ENCODE measurements around the gene TIMM17A. TPM values are rescaled to one million over a fixed set of nuclear protein-coding genes. Genes with fewer than 3 reads are reported as not detected.

TIMM17A gene
- total RNA-seq, 1 donor from 2014 or later = 28.7 TPM

DNA sequence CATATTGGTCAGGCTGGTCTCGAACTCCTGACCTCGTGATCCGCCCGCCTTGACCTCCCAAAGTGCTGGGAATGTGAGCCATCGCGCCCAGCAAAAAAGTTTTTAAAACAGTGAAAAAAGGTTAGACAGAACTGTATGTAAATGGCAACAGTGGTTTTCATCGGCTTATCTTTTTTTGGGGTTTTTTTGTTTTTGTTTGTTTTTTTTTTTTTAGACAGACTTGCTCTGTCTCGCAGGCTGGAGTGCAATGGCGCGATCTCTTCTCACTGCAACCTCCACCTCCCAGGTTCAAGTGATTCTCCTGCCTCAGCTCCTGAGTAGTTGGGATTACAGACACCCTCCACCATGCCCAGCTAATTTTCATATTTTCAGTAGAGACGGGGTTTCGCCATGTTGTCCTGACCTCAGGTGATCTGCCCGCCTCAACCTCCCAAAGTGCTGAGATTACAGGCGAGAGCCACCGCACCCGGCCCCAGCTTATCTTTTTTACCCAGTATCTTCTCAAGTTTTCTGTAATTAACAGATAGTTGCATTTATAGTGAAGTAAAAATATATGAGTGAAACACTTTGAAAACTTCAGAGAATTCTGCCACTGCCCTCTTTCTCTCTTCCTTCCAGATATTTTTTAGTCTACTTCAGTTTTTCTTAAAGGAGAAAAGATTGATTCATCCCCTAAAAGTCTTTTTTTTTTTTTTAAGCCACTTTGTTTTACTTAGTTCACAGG is 13.1 kb downstream of the TIMM17A start:
- ATAC-seq = no peak
- intact Hi-C loops (cut with DNase I) = no loop called here
- no peak for DNase-seq (ENCODE audit: low spot score)

DNA sequence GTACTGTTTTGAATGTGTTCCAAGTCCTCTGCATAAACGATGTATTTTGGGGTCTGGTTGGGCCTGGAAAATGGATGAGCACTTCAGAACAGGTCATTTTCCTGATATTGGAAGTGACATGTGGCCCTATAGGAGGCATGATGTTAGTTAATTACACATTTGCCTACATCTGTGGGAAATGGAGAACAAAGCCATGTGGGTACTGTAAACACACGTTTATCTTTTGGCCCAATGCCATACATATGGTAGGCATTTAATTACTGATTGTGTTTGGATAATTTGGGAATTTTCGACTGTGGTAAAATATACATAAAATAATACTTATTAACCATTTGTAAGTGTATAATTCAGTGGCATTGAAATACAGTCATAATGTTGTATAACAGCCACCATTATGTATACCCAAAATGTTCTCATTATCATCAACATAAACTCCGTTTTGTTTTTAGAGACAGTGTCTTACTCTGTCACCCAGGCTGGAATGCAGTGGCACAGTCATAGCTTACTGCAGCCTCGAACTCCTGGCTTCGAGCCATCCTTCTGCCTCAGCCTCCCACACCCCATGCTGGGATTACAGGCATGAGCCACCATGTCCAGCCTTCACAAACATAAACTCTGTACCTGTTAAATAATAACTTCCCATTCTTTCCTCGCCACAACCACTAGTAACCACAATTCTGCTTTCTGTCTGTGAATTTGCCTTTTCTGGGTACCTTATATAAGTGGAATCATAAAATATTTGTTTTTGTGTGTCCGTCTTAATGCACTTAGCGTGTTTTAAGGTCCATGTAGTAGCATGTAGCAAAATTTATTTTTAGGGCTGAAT is 15.2 kb downstream of the TIMM17A start:
- DNase-seq (ENCODE audit: low spot score) = no peak
- ATAC-seq = peak; percentile 39
- intact Hi-C loops (cut with DNase I) = no loop called here

DNA sequence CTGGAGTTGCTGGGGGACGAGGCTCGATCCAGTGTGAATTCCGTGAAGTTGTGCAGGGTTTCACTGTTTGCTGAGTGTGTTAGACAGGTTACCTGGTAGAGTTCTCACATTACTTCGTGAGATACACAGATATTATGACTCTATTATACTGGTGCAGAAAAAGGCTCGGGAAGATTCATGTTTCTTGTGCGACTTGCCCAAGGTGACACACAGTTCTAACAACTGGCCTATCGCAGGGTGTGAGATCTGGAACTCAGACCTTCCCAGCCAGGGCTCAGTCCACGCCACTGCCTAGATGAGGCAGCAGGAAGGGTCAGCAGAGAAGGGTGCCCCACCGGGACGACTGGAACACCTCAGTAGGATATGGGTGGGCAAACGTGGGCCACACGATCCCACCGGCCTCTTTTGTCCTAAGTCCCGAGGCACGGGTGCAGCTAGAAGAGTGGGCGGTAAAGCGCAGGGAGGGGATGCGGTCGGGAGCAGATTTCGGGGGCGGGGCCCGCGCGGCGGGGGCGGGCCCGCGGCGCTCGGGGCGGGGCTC is 26.8 kb downstream of the TIMM17A start:
- ATAC-seq (peak; percentile 79), DNase-seq (ENCODE audit: low spot score) (peak; percentile 87)
- intact Hi-C loops (cut with DNase I) = no loop called here

DNA sequence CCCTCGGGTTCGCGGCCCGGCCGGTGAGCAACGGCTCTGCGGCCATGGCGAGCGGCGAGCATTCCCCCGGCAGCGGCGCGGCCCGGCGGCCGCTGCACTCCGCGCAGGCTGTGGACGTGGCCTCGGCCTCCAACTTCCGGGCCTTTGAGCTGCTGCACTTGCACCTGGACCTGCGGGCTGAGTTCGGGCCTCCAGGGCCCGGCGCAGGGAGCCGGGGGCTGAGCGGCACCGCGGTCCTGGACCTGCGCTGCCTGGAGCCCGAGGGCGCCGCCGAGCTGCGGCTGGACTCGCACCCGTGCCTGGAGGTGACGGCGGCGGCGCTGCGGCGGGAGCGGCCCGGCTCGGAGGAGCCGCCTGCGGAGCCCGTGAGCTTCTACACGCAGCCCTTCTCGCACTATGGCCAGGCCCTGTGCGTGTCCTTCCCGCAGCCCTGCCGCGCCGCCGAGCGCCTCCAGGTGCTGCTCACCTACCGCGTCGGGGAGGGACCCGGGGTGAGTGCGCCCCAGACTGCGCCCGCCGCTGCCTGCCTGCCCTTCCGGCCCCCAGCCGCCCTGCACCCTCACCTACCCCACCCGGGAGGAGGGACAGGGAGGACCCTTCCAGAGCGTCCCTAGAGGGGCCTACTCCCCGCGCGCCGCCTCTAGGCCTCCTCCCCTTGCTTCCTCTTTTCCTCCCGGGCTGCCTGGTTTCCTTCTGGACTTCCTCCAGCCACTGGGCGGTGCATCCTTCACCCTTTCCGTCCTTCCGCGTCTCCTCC is 27.5 kb downstream of the TIMM17A start, which contains the start of gene RNPEP:
RNPEP (plus strand) TSS at position 26 of the 757 bp plus-strand sequence; CDS start at position 45, 19 bp downstream.
- ATAC-seq (peak; percentile 89), DNase-seq (ENCODE audit: low spot score) (peak; percentile 87)
- intact Hi-C loops (cut with DNase I) = no loop called here

DNA sequence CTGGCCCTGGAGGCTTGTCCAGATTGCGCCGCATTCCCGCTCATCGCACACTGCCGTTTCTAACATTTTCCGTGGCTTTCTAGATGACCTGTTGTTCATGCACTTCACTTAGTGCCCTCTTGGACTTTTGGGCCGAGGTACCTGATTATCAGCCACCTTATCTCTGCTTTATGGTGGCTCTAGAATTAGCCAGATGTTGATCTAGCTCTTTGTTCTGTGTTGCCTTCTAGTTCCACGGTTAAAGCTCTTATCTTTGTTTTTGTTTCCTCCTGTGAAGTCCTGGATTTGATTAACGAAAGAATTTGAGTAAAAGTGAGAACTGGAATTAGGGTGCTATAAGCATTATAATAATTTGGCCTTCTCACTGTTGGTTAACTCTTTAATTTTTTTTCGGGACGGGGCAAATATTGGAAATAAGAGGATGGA is 28.1 kb downstream of the TIMM17A start:
- DNase-seq (ENCODE audit: low spot score) (no peak), ATAC-seq (no peak)
- intact Hi-C loops (cut with DNase I) = no loop called here

DNA sequence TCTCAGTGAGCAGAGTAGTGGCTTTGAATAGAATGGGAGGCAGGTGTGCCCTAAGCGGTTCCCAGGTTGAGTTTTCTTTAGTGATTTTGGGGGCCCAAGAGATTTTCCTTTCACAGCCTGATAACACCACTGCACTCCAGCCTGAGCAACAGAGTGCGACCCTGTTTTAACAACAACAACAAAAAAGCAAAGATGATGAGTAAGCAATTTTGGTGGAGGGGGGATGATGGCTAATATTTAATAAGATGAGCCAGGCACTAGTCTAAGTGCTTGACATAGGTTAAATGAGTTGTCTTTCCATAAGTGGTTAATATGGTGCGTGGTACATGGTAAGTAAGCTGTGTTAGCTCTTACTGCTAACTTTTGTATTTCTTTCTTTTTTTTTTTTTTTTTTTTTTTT is 29.1 kb downstream of the TIMM17A start:
- DNase-seq (ENCODE audit: low spot score) = no peak
- intact Hi-C loops (cut with DNase I) = no loop called here

DNA sequence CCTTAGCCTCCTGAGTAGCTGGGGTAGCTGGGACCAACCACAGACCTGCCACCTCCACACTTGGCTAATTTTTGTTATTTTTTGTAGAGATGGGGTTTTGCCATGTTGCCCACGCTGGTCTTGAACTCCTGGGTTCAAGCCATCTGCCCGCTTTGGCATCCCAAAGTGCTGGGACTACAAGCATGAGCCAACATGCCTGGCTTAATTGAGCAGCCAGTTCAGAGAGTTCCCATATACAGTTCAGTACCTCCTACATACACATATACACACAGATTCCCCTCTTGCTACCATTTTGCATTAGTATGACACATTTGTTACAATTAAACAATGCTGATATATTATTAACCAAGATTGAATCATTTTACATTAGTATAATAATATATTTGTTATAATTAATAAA is 30.1 kb downstream of the TIMM17A start:
- intact Hi-C loops (cut with DNase I) = no loop called here
- DNase-seq (ENCODE audit: low spot score) (peak; percentile 7), ATAC-seq (no peak)

More for the DNA sequence above, 29.1 kb downstream of the TIMM17A start:
- ATAC-seq = no peak

DNA sequence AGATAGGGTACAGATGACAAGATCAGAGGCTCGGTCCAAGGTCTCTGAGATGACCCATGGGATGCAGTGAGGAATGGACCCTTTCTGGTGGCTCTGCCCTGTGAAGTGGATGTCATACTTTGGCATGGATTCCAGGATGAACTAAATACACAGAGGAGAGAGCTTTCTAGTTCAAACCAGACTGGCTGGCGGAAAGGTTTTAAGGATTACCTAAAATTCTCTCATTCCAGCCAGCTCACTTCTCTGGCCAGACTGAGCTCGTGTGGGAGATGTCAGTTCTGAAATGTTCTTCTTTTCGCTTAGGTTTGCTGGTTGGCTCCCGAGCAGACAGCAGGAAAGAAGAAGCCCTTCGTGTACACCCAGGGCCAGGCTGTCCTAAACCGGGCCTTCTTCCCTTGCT is 33.3 kb downstream of the TIMM17A start:
- intact Hi-C loops (cut with DNase I) = no loop called here
- ATAC-seq (peak; percentile 36), DNase-seq (ENCODE audit: low spot score) (peak; percentile 19)

GRCh38 chr1:201989354-201990128 is 34.2 kb downstream of the TIMM17A start:
- DNase-seq (ENCODE audit: low spot score) (peak; percentile 43), ATAC-seq (no peak)
- intact Hi-C loops (cut with DNase I) = no loop called here

GRCh38 chr1:201990427-201990826 is 35.1 kb downstream of the TIMM17A start:
- no peak for ATAC-seq
- intact Hi-C loops (cut with DNase I) = no loop called here

DNA sequence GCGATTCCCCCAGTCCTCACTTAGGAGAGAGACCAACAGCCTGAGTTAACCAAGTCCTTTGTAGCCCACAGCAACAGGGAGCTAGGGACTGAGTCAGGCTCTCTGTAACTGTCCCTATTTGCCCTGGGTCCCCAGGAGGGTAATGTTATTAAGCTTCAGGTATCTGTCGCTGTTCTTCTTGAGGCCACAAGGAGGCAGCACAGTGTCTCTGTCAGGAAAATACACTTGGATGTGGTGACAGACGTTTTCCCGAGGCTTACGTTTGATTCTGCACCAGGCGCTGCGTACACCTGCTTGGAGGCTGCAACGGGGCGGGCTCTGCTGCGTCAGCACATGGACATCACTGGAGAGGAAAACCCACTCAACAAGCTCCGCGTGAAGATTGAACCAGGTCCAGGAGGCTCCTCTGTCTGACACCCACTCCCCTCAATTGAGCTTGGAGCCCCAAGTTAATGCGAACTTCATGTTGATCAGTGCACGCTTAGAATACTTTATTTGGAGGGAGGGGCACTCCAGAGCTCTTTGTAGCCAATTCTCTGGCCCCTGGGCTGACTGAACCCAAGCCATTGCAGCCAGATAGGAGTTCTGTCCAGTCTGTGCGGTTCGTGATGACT is 44.4 kb downstream of the TIMM17A start:
- intact Hi-C loops (cut with DNase I) = no loop called here
- DNase-seq (ENCODE audit: low spot score) (no peak), ATAC-seq (peak; percentile 23)

More at GRCh38 chr1:201990427-201990826, 35.1 kb downstream of the TIMM17A start:
- peak; percentile 18 for DNase-seq (ENCODE audit: low spot score)

DNA sequence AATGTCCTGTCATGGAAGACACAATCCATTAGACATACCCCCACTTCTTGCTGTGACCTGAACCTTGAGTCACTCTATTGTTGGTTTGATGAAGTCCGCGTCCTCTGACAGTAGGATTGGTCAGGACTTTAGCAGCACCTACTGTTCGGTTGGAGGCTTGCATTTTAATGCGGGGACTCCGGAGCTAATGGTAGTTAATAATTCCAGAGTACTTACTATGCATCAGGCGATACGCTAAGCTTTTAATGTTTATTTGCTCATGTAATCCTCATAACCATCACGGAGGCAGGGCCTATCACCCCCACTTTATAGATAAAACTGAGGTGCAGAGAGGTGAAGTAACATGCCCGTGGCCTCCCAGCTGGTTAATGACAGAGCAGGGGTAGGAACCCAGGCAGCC is 47.2 kb downstream of the TIMM17A start:
- DNase-seq (ENCODE audit: low spot score) (no peak), ATAC-seq (no peak)
- intact Hi-C loops (cut with DNase I) = no loop called here

DNA sequence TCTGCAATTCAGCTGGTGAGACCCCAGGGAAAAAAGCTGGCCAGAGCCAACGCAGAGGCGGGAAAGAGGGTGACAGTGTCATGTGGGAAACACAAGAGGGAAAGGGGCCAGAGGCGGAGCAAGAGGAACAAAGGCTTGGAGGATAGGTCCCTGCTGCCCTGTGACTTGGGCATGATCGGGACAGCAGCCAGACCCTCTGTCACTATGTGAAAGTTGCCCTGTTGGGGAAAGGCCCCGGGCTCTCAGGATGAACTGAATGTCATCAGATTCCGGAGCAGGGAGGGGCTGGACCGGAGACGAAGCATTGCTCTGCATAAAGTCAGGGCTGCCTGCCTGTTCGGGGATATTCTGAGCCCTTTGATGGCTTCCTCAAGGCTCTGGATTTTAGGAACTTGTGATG is 49.4 kb downstream of the TIMM17A start:
- DNase-seq (ENCODE audit: low spot score) (no peak), ATAC-seq (no peak)
- intact Hi-C loops (cut with DNase I) = no loop called here

DNA sequence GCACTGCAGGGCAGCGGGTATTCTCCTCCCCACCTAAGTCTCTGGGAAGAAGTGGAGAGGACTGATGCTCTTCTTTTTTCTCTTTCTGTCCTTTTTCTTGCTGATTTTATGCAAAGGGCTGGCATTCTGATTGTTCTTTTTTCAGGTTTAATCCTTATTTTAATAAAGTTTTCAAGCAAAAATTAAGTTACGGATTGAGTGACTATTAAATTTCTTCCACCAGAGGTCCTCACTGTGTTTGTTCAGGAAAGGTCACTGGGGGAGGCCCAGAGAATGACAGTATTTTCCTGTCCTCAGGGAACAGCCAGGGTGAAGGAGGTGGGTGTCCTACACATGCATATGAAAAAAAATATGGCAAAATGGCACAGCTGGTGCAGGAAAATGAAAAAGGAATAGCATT is 50.7 kb downstream of the TIMM17A start:
- ATAC-seq (no peak), DNase-seq (ENCODE audit: low spot score) (no peak)
- intact Hi-C loops (cut with DNase I) = no loop called here

DNA sequence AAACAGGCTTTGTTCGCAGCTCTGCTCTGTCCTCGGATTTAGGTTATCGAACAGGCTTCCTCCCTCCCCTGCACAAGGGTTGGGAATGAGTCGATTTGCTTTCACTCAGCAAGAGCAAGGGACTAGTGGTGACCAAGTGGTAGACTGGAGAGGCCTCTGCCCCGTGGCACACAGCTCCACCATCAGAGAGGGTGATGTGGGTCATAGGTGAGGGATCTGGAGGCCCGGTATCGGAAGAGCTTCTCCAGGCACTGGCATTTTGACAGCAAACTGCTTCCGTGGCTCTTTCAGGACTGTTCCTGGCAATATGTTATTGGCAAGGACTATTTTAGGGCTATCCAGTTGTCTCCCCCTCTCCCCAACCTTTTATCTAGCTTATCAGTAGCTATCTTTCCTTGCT is 52.0 kb downstream of the TIMM17A start:
- intact Hi-C loops (cut with DNase I) = no loop called here
- DNase-seq (ENCODE audit: low spot score) (no peak), ATAC-seq (no peak)

DNA sequence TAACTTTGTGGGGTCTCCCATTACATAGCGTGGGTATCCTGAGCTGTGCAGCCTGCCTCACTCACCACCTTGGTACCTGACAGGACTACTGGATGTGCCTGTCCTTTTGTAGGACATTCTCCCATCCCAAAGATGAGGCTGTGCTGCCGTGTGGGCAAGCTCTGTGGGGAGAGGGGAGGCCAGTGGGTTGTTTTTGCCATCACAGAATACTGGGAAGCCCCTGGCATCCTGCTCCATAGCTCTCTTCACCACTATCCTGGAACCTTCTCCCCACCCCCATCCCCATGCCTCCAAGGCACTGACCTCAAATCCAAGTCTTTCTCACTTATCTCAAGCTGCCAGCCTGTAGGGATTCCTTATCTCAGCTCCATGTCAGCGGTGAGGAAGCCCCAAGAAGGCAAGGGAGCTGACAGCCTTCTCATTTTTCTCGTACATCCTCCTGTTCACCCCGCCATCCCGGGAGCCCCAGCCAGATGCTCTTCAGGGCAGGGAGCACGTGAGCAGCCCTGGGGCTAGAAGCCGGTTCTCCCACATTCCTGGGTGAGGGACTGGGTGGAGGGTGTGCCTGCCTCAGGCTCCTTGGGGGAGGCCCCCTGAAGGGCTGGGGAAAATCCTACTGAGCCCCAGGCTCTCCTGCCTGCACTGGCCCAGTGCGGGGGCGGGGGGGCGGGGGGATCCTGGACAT is 52.6 kb downstream of the TIMM17A start:
- no peak for DNase-seq (ENCODE audit: low spot score)
- ATAC-seq = no peak
- intact Hi-C loops (cut with DNase I) = no loop called here

GRCh38 chr1:202009326-202010179 is 54.2 kb downstream of the TIMM17A start:
- intact Hi-C loops (cut with DNase I) = loop anchor here (5.0 kb wide), 1 partner anchor 108 kb away; no protein-coding TSS in a partner anchor
- DNase-seq (ENCODE audit: low spot score) = peak; percentile 87
- ATAC-seq = peak; percentile 88

Data from sciatic nerve (tissue), 2 donors.